HuH-7 (cell line): ENCODE measurements around the gene VAV1.

Source experiments
- DNase-seq: peaks from one replicate; pipeline ENCODE4 v3.0.0; 2011; ENCODE audit warnings: low spot score

VAV1 gene

GRCh38 chr19:6894313-6894712 lies 121.8 kb downstream of the VAV1 start:
- no peak for DNase-seq

- no peak for DNase-seq
Measured at GRCh38 chr19:6903446-6903845, 130.9 kb downstream of the VAV1 start.

DNA sequence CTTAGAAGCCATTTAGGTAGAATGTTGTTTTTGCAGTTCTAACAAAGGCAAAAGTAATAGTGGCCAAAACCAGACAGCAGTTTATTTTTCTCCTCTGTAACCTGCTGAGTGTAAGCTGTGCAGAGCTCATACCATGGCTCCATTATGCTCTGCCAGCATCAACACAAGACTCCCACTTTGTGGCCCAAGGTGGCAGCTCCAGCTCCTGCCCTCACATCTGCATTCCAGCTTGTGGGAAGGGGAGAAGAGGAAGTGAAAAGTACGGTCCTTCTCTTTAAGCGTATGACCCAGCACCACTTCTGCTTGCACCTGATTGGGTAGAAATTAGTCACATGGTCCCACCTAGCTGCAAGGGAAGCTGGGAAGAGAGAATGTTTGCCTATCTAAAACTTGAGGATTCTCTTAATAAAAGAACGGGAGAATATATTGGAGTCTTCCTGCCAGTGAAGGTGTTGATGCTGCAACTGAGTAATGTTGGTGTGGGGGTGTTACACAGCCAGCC lies 134.1 kb downstream of the VAV1 start:
- DNase-seq, result no peak
